ENCODE data around the gene PRKAR2B.

DNA sequence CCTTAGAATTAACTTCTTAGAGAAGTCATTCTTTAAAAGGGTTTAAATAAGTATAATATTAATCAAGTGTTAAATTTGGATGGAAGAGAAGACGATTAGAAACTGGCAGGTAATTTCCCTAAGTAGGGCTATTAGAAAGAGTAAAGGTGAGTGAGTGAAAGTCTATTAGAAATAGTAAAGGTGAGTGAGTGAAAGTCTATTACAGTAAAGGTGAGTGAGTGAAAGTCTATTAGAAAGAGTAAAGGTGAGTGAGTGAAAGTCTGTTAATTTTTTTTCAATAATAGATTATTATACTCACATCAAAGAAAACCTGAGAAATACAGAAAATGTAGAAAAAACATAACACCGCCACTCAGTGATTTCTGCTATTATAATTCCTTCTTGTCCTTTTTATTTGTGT is 113.5 kb downstream of the PRKAR2B start:
- TF ChIP-seq, protein P1, sequence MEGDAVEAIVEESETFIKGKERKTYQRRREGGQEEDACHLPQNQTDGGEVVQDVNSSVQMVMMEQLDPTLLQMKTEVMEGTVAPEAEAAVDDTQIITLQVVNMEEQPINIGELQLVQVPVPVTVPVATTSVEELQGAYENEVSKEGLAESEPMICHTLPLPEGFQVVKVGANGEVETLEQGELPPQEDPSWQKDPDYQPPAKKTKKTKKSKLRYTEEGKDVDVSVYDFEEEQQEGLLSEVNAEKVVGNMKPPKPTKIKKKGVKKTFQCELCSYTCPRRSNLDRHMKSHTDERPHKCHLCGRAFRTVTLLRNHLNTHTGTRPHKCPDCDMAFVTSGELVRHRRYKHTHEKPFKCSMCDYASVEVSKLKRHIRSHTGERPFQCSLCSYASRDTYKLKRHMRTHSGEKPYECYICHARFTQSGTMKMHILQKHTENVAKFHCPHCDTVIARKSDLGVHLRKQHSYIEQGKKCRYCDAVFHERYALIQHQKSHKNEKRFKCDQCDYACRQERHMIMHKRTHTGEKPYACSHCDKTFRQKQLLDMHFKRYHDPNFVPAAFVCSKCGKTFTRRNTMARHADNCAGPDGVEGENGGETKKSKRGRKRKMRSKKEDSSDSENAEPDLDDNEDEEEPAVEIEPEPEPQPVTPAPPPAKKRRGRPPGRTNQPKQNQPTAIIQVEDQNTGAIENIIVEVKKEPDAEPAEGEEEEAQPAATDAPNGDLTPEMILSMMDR (conservative IDR thresholded peaks at IDR 0.05; ENCODE audit: low read length): no peak
- no peak for TF ChIP-seq EZH2phosphoT487 (IDR thresholded peaks at IDR 0.05; ENCODE audit: borderline replicate concordance, low read depth, low read length)
